ENCODE data around the gene SUGCT.
"Not testable (repeated sequence)": the region's sequence is repeated elsewhere in the genome, so short reads cannot be mapped to it uniquely, and the experiment has no call there.

DNA sequence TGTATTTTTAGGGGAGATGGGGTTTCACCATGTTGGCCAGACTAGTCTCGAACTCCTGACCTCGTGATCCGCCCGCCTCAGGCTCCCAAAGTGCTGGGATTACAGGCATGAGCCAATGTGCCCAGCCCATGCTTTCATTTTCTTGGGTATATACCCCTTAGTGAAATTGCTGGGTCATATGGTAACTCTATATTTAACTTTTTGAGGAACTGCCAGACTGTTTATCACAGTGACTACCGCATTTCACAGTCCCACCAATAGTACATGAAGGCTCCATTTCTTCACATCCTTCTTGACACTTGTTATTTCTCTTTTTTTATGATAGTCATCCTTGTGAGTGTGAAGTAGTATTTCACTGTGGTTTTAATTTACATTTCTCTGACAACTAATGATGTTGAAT, 134.0 kb downstream of the SUGCT start:
- TF ChIP-seq POLR2A (IDR thresholded peaks at IDR 0.05) = not testable (repeated sequence)
- TF ChIP-seq, protein P1, sequence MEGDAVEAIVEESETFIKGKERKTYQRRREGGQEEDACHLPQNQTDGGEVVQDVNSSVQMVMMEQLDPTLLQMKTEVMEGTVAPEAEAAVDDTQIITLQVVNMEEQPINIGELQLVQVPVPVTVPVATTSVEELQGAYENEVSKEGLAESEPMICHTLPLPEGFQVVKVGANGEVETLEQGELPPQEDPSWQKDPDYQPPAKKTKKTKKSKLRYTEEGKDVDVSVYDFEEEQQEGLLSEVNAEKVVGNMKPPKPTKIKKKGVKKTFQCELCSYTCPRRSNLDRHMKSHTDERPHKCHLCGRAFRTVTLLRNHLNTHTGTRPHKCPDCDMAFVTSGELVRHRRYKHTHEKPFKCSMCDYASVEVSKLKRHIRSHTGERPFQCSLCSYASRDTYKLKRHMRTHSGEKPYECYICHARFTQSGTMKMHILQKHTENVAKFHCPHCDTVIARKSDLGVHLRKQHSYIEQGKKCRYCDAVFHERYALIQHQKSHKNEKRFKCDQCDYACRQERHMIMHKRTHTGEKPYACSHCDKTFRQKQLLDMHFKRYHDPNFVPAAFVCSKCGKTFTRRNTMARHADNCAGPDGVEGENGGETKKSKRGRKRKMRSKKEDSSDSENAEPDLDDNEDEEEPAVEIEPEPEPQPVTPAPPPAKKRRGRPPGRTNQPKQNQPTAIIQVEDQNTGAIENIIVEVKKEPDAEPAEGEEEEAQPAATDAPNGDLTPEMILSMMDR (IDR thresholded peaks at IDR 0.05) = not testable (repeated sequence)
